ENCODE data around the gene CMC1. TPM values are rescaled to one million over a fixed set of nuclear protein-coding genes. Genes with fewer than 3 reads are reported as not detected.

The CMC1 gene
- total RNA-seq, 1 experiment from 2014 or later: 16.5 TPM

GRCh38 chr3:28273837-28274236, 32.4 kb downstream of the CMC1 start:
- no peak overlapping the region for H2BK120ac ChIP-seq (ENCODE audit: low read depth, low read length, poor library complexity, severe bottlenecking)
- H4K8ac ChIP-seq (replicated peaks; ENCODE audit: insufficient read length, low read depth, low read length): no peak overlapping the region
- no peak overlapping the region for H2BK12ac ChIP-seq (ENCODE audit: insufficient read length, low read depth, low read length)
- H3K79me1 ChIP-seq (ENCODE audit: insufficient read depth, low read depth, low read length, poor library complexity, severe bottlenecking): no peaks in the 10 kb centered on the region
- no peaks in the 10 kb centered on the region for H3K79me2 ChIP-seq (ENCODE audit: insufficient read depth, low read length)
- H3K9me3 Mint-ChIP-seq: peaks cover 29% of the 10 kb centered on the region in 2 experiments
- no peak overlapping the region for H3K9ac ChIP-seq (ENCODE audit: extremely low read depth, insufficient read length, low read length)
- no peaks in the 10 kb centered on the region for H3K4me1 ChIP-seq (ENCODE audit: insufficient read depth, low read length)
- no peak overlapping the region for H2BK20ac ChIP-seq (ENCODE audit: low read depth, low read length, poor library complexity, severe bottlenecking)
- no peak overlapping the region for H3K56ac ChIP-seq (ENCODE audit: insufficient read length, low read depth, low read length)
- no peaks in the 10 kb centered on the region for H3K27me3 Mint-ChIP-seq (ENCODE audit: low read depth)
- no peak overlapping the region for H3K18ac ChIP-seq (ENCODE audit: insufficient read length, low read depth, low read length)
- no peak for DNase-seq
- no peak overlapping the region for H3K4ac ChIP-seq (ENCODE audit: low read depth, low read length)
- no peak overlapping the region for H3K27ac ChIP-seq (ENCODE audit: insufficient read length, low read depth, low read length)
- no peak overlapping the region for H4K91ac ChIP-seq (ENCODE audit: insufficient read length, low read depth, low read length)
- no peak overlapping the region for H2AFZ ChIP-seq (ENCODE audit: low read length)
- peaks cover 50 to 59% (median 59%) of the 10 kb centered on the region in 3 experiments for H3K36me3 Mint-ChIP-seq (ENCODE audit: insufficient read depth in 1 of 3, low read depth in 3 of 3)
- no peak overlapping the region for H2BK15ac ChIP-seq (ENCODE audit: low read depth, low read length)
- no peaks in the 10 kb centered on the region for H4K20me1 ChIP-seq (ENCODE audit: control insufficient read depth, insufficient read depth, insufficient read length)
- TF ChIP-seq CTCF (conservative IDR thresholded peaks at IDR 0.05): no peak
- H3K4me2 ChIP-seq (ENCODE audit: insufficient read depth, insufficient read length, low read length): no peak overlapping the region
- no peak overlapping the region for H3K14ac ChIP-seq (ENCODE audit: insufficient read depth, low read length)
- H3K9me3 ChIP-seq (ENCODE audit: control insufficient read depth, low read depth, low read length): no peaks in the 10 kb centered on the region
- no peak overlapping the region for H3T11ph ChIP-seq (ENCODE audit: low read length)
- no peak overlapping the region for H2BK5ac ChIP-seq (ENCODE audit: insufficient read length, low read length)
- H3K23ac ChIP-seq (ENCODE audit: insufficient read length, low read depth, low read length): no peak overlapping the region
- peaks cover 0 to 2% of the 10 kb centered on the region in 2 experiments; a peak in 1 of 4 replicates for H3K4me1 Mint-ChIP-seq
- no peak overlapping the region for H3K4me3 Mint-ChIP-seq
- no peak overlapping the region for H3K27ac Mint-ChIP-seq
- H4K5ac ChIP-seq (ENCODE audit: insufficient read length, low read depth, low read length): no peak overlapping the region
- no peaks in the 10 kb centered on the region for H3K27me3 ChIP-seq (ENCODE audit: insufficient read depth, low read length)
- no peaks in the 10 kb centered on the region for H3K23me2 ChIP-seq (ENCODE audit: insufficient read length, low read depth, low read length, poor library complexity, severe bottlenecking)
- H2AK5ac ChIP-seq (ENCODE audit: insufficient read length, low read length): no peak overlapping the region

Data from H9 (cell line).